Kidney (tissue), 14 donors: ENCODE results near the gene FBXL17. TPM values are rescaled to one million over a fixed set of nuclear protein-coding genes. Genes with fewer than 3 reads are reported as not detected.

Experiments
- DNase-seq, 5 donors: peaks; one replicate each; pipeline ENCODE4 v3.0.0-alpha.2; 2013 to 2020
- FAIRE-seq: peaks from 2 replicates; lab custom pipeline; 2012; peaks lifted over from hg19 to GRCh38; lab: Jason Lieb, UNC
- H3K27ac ChIP-seq, 2 donors: one replicate each; pipeline ENCODE4 v1.7.0; 2013; ENCODE audit warnings: low read depth in 2 of 2, low read length in 2 of 2, inconsistent platforms in 1 of 2
- H3K27me3 ChIP-seq: one replicate; pipeline ENCODE4 v1.7.1; 2013; ENCODE audit warnings: low read length, inconsistent platforms; ENCODE audit not compliant: control insufficient read depth, insufficient read depth
- H3K36me3 ChIP-seq, 3 donors: one replicate each; pipeline versions ENCODE4 v1.7.0 to v1.7.1; 2013; ENCODE audit warnings: low read length in 3 of 3, control low read depth in 1 of 3, inconsistent platforms in 1 of 3; ENCODE audit not compliant: insufficient read depth in 3 of 3, control insufficient read depth in 2 of 3
- H3K4me1 ChIP-seq, 3 donors: one replicate each; pipeline versions ENCODE4 v1.7.0 to v1.7.1; 2013; ENCODE audit warnings: low read length in 3 of 3, inconsistent platforms in 1 of 3, low read depth in 1 of 3; ENCODE audit not compliant: control insufficient read depth in 2 of 3, insufficient read depth in 2 of 3
- H3K4me3 ChIP-seq, 3 donors: one replicate each; pipeline versions ENCODE4 v1.7.0 to v1.8.1; 2013; ENCODE audit warnings: low read length in 3 of 3, control low read depth in 1 of 3, inconsistent platforms in 1 of 3
- H3K9ac ChIP-seq, 3 donors: one replicate each; pipeline versions ENCODE4 v1.7.0 to v1.7.1; 2013; ENCODE audit warnings: low read length in 3 of 3, control low read depth in 1 of 3, inconsistent platforms in 1 of 3
- H3K9me3 ChIP-seq, 3 donors: one replicate each; pipeline versions ENCODE4 v1.7.0 to v1.7.1; 2013; ENCODE audit warnings: low read length in 3 of 3, control low read depth in 1 of 3, inconsistent platforms in 1 of 3; ENCODE audit not compliant: control insufficient read depth in 2 of 3, insufficient read depth in 1 of 3
- intact Hi-C: fragments of 100-400 bp; cut with DNase I; formaldehyde crosslinking; loops from one replicate; pipeline ENCODE4 v1.11.1; 2022
- polyA plus RNA-seq: library from polyadenylated mRNA; stranded (reverse); fragments of 350-450 nt; fragmentation: Illumina TruSeq; extraction: RNeasy Lipid Tissue Mini Kit (QIAGEN cat#74804); gene quantifications from one replicate; pipeline ENCODE4 v1.2.3, GENCODE V29; 2014; ENCODE audit warnings: low read depth, low replicate concordance; ENCODE audit not compliant: insufficient read depth
- total RNA-seq: library from RNA; stranded (reverse); fragmentation: NEBNext Ultra II Directional; extraction: Animal tissue kit (Norgen Biotek cat#: 25700); gene quantifications from one replicate; pipeline ENCODE4 v1.2.1, GENCODE V29; 2021
- TF ChIP-seq, protein P1 (sequence below): IDR thresholded peaks from 3 replicates; pipeline ENCODE4 v1.5.1; 2012; ENCODE audit warnings: mild to moderate bottlenecking, moderate library complexity, borderline replicate concordance; ENCODE audit not compliant: insufficient read depth; ENCODE audit errors: extremely low read depth
- donor health status: control.
- donor health status: control.
- donor health status: control.
- donor health status: control.
- donor health status: control.
- donor health status: DM: yes; HTN: yes; CAD: no.
- donor health status: Normal renal cell carcinoma (clear cell type).

Gene FBXL17
- total and polyA plus RNA-seq, 2 donors from 2014 or later, result 11.7 to 26.5 TPM

DNA sequence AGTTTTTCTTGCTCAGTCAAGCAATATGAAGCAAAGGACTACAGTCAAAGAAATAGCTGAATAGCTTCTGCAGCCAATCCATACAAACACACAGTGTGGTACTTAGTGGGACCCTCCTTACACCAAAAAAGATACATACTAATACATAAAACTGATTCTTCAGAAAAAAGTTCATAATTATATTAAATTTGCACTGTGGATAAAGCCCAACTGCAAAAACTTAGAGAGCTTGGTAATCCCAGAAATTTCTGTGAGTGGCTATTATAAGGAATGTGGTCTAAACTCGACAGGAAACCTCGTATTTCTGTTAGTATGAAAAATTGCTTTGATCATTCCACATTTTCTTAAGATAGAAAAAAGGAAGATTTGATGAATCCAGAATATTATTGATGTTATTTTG is 245.4 kb downstream of the FBXL17 start:
- H3K27ac ChIP-seq, result no peak overlapping the region
- TF ChIP-seq, protein P1, sequence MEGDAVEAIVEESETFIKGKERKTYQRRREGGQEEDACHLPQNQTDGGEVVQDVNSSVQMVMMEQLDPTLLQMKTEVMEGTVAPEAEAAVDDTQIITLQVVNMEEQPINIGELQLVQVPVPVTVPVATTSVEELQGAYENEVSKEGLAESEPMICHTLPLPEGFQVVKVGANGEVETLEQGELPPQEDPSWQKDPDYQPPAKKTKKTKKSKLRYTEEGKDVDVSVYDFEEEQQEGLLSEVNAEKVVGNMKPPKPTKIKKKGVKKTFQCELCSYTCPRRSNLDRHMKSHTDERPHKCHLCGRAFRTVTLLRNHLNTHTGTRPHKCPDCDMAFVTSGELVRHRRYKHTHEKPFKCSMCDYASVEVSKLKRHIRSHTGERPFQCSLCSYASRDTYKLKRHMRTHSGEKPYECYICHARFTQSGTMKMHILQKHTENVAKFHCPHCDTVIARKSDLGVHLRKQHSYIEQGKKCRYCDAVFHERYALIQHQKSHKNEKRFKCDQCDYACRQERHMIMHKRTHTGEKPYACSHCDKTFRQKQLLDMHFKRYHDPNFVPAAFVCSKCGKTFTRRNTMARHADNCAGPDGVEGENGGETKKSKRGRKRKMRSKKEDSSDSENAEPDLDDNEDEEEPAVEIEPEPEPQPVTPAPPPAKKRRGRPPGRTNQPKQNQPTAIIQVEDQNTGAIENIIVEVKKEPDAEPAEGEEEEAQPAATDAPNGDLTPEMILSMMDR, result no peak
- no peaks in the 10 kb centered on the region for H3K4me1 ChIP-seq
- intact Hi-C loops, result no loop called here
- H3K4me3 ChIP-seq, result no peak overlapping the region
- no peak overlapping the region for H3K9ac ChIP-seq
- DNase-seq (no peak), FAIRE-seq (no peak)
- no peaks in the 10 kb centered on the region for H3K27me3 ChIP-seq
- no peaks in the 10 kb centered on the region for H3K36me3 ChIP-seq
- no peaks in the 10 kb centered on the region for H3K9me3 ChIP-seq

DNA sequence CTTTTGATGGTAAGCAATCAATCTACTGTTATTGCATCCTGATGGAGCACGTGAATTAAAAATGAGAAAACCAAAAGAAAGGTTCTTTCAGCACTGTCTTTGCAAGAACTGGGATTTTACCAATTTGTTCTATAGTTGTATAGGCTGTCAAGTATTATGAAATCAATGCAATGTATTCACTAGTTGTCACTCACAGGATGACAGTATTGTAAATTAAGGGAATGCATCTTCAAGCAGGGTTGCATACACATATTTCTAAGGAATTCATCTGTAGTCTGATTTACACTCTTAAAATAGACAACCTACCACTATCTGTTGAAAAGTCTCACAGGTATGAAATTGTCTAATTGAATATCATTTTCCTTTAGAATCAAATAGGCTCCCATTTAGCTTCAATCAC is 252.8 kb downstream of the FBXL17 start:
- DNase-seq (no peak), FAIRE-seq (no peak)
- no peak overlapping the region for H3K4me3 ChIP-seq
- no peaks in the 10 kb centered on the region for H3K27me3 ChIP-seq
- no peaks in the 10 kb centered on the region for H3K9me3 ChIP-seq
- no peaks in the 10 kb centered on the region for H3K36me3 ChIP-seq
- intact Hi-C loops, result no loop called here
- H3K9ac ChIP-seq, result no peak overlapping the region
- H3K27ac ChIP-seq, result no peak overlapping the region
- TF ChIP-seq, protein P1, result no peak
- no peaks in the 10 kb centered on the region for H3K4me1 ChIP-seq

DNA sequence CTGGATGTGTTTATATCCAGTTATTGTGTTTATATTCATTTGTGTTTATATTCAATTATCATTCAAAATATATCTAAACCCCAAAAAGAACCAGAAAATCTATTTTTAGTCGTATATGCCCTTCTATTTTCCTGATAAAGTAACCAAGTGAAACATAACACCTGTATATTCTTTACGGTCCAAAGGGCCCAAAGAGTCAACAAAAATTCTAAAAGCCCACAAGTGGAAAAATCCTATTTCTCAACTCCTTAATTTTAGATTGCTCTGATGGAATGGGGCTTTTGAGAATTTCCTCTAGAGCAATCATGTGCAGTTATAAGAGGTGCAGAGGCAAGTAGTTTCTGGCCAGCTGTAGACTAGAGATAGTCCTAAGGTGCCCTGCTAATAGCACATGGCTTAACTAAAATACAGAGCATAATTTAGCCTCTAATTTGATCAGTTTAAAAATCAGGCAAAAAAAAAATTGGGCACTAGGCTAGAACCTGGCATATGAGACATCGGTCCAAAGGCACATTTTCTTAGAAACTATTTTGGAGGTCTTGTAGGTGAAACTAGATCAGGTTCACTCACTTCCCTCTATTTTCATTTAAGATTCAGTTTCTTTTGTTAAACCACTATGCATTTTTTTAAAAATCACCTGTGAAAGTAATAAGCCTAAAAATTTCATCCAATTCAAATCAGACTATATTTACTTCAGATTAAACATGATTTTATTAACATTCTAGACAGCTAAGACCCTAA is 256.0 kb downstream of the FBXL17 start:
- H3K9me3 ChIP-seq, result no peaks in the 10 kb centered on the region
- TF ChIP-seq, protein P1, result no peak
- H3K9ac ChIP-seq, result no peak overlapping the region
- no peaks in the 10 kb centered on the region for H3K36me3 ChIP-seq
- no peaks in the 10 kb centered on the region for H3K4me1 ChIP-seq
- no peak overlapping the region for H3K4me3 ChIP-seq
- intact Hi-C loops, result no loop called here
- no peak overlapping the region for H3K27ac ChIP-seq
- DNase-seq (no peak), FAIRE-seq (no peak)
- H3K27me3 ChIP-seq, result no peaks in the 10 kb centered on the region
